Suprapubic skin (tissue), 4 donors: ENCODE measurements around the gene COL19A1.

Source experiments
- CTCF ChIP-seq, 2 donors: fragments of 200-600 bp in 1 of 2; fragments of 450-650 bp in 1 of 2; sonication (generic) in 1 of 2; IDR thresholded peaks; one replicate each; pipeline ENCODE4 v1.5.1; 2016 to 2019; ENCODE audit warnings: antibody characterized with exemption in 2 of 2, mild to moderate bottlenecking in 1 of 2, moderate library complexity in 1 of 2
- POLR2A ChIP-seq, 2 donors: fragments of 450-650 bp; IDR thresholded peaks; one replicate each; pipeline ENCODE4 v1.6.1; 2017; ENCODE audit warnings: antibody characterized with exemption in 2 of 2, mild to moderate bottlenecking in 2 of 2, moderate library complexity in 2 of 2
- POLR2AphosphoS5 ChIP-seq, 3 donors: sonication (generic); formaldehyde crosslinking; IDR thresholded peaks; one replicate each; pipeline ENCODE4 v1.6.1; 2017; ENCODE audit warnings: antibody characterized with exemption in 3 of 3

GRCh38 chr6:69915346-69915745 lies 49.0 kb downstream of the COL19A1 start:
- no peak for TF ChIP-seq CTCF (IDR thresholded peaks at IDR 0.05)
- no peak for TF ChIP-seq POLR2AphosphoS5 (IDR thresholded peaks at IDR 0.05)
- TF ChIP-seq POLR2A (IDR thresholded peaks at IDR 0.05): no peak
